SK-N-SH (cell line): Measurements from ENCODE around the gene PNKD. TPM values are rescaled to one million over a fixed set of nuclear protein-coding genes. Genes with fewer than 3 reads are reported as not detected.

ENCODE experiments used
- CTCF ChIA-PET: fragments of 300-600, 350-600 bp; formaldehyde crosslinking; extraction: SDS; loops from one replicate; lab custom pipeline; 2021; lab: Yijun Ruan, JAX
- POLR2A ChIA-PET: fragments of 350-600 bp; sonication (Branson Sonifier 250); formaldehyde crosslinking; extraction: SDS; loops from one replicate; lab custom pipeline; 2020; ENCODE audit warnings: antibody characterized with exemption, inconsistent platforms; lab: Yijun Ruan, JAX
- DNase-seq: peaks from one replicate; pipeline ENCODE4 v3.0.0; 2012
- H2AFZ ChIP-seq: fragments of 200-600 bp; sonication (generic); 2 replicates; pipeline ENCODE4 v1.8.1; 2016; ENCODE audit warnings: antibody characterized with exemption, mild to moderate bottlenecking, low read depth
- H3F3A ChIP-seq: fragments of 200-600 bp; sonication (generic); replicated peaks from 2 replicates; pipeline ENCODE3; 2016; ENCODE audit warnings: antibody characterized with exemption, mild to moderate bottlenecking; ENCODE audit not compliant: insufficient read depth
- H3K27ac ChIP-seq, 2 experiments: fragments of 200-500 bp in 1 of 2; fragments of 200-600 bp in 1 of 2; sonication (Bioruptor generic) in 1 of 2; sonication (generic), shearing (Covaris generic) in 1 of 2; 2 replicates each; pipeline versions ENCODE4 v1.5.1 to v1.6.1; 2014 to 2016; ENCODE audit warnings: low read depth in 2 of 2, inconsistent platforms in 1 of 2, low read length in 1 of 2, mild to moderate bottlenecking in 1 of 2, mixed read lengths in 1 of 2
- H3K27me3 ChIP-seq: fragments of 200-600 bp; sonication (generic), shearing (Covaris generic); 2 replicates; pipeline ENCODE4 v1.6.1; 2016; ENCODE audit warnings: mixed run types; ENCODE audit not compliant: insufficient read depth
- H3K36me3 ChIP-seq, 2 experiments: fragments of 200-500 bp in 1 of 2; fragments of 200-600 bp in 1 of 2; sonication (Bioruptor generic) in 1 of 2; sonication (generic) in 1 of 2; replicated peaks in 1 of 2; 2 replicates each; pipeline versions ENCODE3 to v1.5.1; 2014 to 2016; ENCODE audit warnings: low read length in 1 of 2, mild to moderate bottlenecking in 1 of 2; ENCODE audit not compliant: insufficient read depth in 2 of 2, control insufficient read depth in 1 of 2
- H3K4me1 ChIP-seq, 2 experiments: fragments of 200-500 bp in 1 of 2; fragments of 200-600 bp in 1 of 2; sonication (Bioruptor generic) in 1 of 2; sonication (generic), shearing (Covaris generic) in 1 of 2; 2 replicates each; pipeline versions ENCODE4 v1.5.1 to v1.6.1; 2014 to 2016; ENCODE audit warnings: low read depth in 1 of 2, low read length in 1 of 2, mixed run types in 1 of 2; ENCODE audit not compliant: insufficient read depth in 2 of 2, control insufficient read depth in 1 of 2
- H3K4me2 ChIP-seq: fragments of 200-600 bp; sonication (generic), shearing (Covaris generic); 2 replicates; pipeline ENCODE4 v1.6.1; 2017; ENCODE audit warnings: mixed run types
- H3K4me3 ChIP-seq, 2 experiments: fragments of 200-500 bp in 1 of 2; fragments of 200-600 bp in 1 of 2; sonication (Bioruptor generic) in 1 of 2; sonication (generic), shearing (Covaris generic) in 1 of 2; 2 replicates each; pipeline versions ENCODE4 v1.5.1 to v1.8.1; 2014 to 2016; ENCODE audit warnings: low read depth in 2 of 2, inconsistent platforms in 1 of 2, low read length in 1 of 2, mild to moderate bottlenecking in 1 of 2, mixed read lengths in 1 of 2, moderate library complexity in 1 of 2
- H3K79me2 ChIP-seq: fragments of 200-600 bp; sonication (generic); 2 replicates; pipeline ENCODE4 v1.8.1; 2017; ENCODE audit warnings: mild to moderate bottlenecking; ENCODE audit not compliant: insufficient read depth
- H3K9ac ChIP-seq: fragments of 200-600 bp; sonication (generic); 2 replicates; pipeline ENCODE4 v1.6.1; 2017; ENCODE audit warnings: mixed run types
- H3K9me2 ChIP-seq: fragments of 200-600 bp; sonication (generic); 2 replicates; pipeline ENCODE4 v1.6.1; 2017; ENCODE audit warnings: mixed run types
- H3K9me3 ChIP-seq: fragments of 200-600 bp; sonication (generic); 2 replicates; pipeline ENCODE4 v1.6.1; 2017; ENCODE audit warnings: mixed run types, mild to moderate bottlenecking, moderate library complexity
- H4K20me1 ChIP-seq: fragments of 200-600 bp; sonication (generic); 2 replicates; pipeline ENCODE4 v1.6.1; 2017; ENCODE audit warnings: mild to moderate bottlenecking, mixed run types; ENCODE audit not compliant: insufficient read depth
- CHD2 ChIP-seq: fragments of 150-350 bp; IDR thresholded peaks from 2 replicates; pipeline ENCODE4 v1.6.1; 2018; ENCODE audit warnings: low read length; ENCODE audit not compliant: partially characterized antibody
- EP300 ChIP-seq, 2 experiments: IDR thresholded peaks; 2 replicates each; pipeline versions ENCODE4 v1.4.0 to v1.6.1; 2012; ENCODE audit warnings: borderline replicate concordance in 1 of 2, low read depth in 1 of 2, low read length in 1 of 2
- EZH2phosphoT487 ChIP-seq: fragments of 200-600 bp; sonication (generic); IDR thresholded peaks from 2 replicates; pipeline ENCODE4 v1.6.1; 2017; ENCODE audit warnings: low read depth, mixed run types, mild to moderate bottlenecking, antibody characterized with exemption, moderate library complexity, borderline replicate concordance
- FOXJ3 ChIP-seq: sonication (generic); formaldehyde crosslinking; IDR thresholded peaks from 2 replicates; pipeline ENCODE4 v1.5.1; 2020; ENCODE audit warnings: mild to moderate bottlenecking, missing genetic modification reagents
- GABPA ChIP-seq: IDR thresholded peaks from 2 replicates; pipeline ENCODE4 v1.4.0; 2012; ENCODE audit warnings: low read depth, mild to moderate bottlenecking
- GATA2 ChIP-seq: sonication (generic); formaldehyde crosslinking; IDR thresholded peaks from 2 replicates; pipeline ENCODE4 v1.5.0; 2020; ENCODE audit warnings: mild to moderate bottlenecking, missing genetic modification reagents
- MXI1 ChIP-seq: IDR thresholded peaks from 2 replicates; pipeline ENCODE4 v1.6.1; 2012; ENCODE audit warnings: mild to moderate bottlenecking, low read depth, low read length, improper control_type of control experiment
- NFIC ChIP-seq: IDR thresholded peaks from 2 replicates; pipeline ENCODE4 v1.4.0; 2012; ENCODE audit warnings: borderline replicate concordance
- NRF1 ChIP-seq: IDR thresholded peaks from 2 replicates; pipeline ENCODE4 v1.6.1; 2012; ENCODE audit warnings: low read depth, mild to moderate bottlenecking, low read length
- POLR2AphosphoS5 ChIP-seq: IDR thresholded peaks from 2 replicates; pipeline ENCODE4 v1.6.1; 2012; ENCODE audit warnings: low read depth, low read length
- RAD21 ChIP-seq: IDR thresholded peaks from 2 replicates; pipeline ENCODE4 v1.6.1; 2012; ENCODE audit warnings: mild to moderate bottlenecking, low read length
- RCOR1 ChIP-seq: fragments of 150-350 bp; IDR thresholded peaks from 2 replicates; pipeline ENCODE4 v1.6.1; 2017; ENCODE audit warnings: antibody characterized with exemption, low read length
- RFX5 ChIP-seq: IDR thresholded peaks from 2 replicates; pipeline ENCODE4 v1.6.1; 2012; ENCODE audit warnings: mild to moderate bottlenecking, improper control_type of control experiment, low read length
- SIN3A ChIP-seq: IDR thresholded peaks from 2 replicates; pipeline ENCODE4 v1.6.1; 2012; ENCODE audit warnings: low read depth, mild to moderate bottlenecking, low read length, moderate library complexity, borderline replicate concordance
- SMC3 ChIP-seq: IDR thresholded peaks from 2 replicates; pipeline ENCODE4 v1.6.1; 2012; ENCODE audit warnings: low read depth, low read length, improper control_type of control experiment
- TAF1 ChIP-seq: IDR thresholded peaks from 2 replicates; pipeline ENCODE4 v1.6.1; 2012; ENCODE audit warnings: low read depth, mild to moderate bottlenecking, low read length, moderate library complexity, borderline replicate concordance
- WGBS: methylation state at CpG from one replicate; pipeline ENCODE4 v1.1.6; 2017; ENCODE audit warnings: low lambda C conversion rate; 5-methylcytosine and 5-hydroxymethylcytosine counted together
- polyA plus RNA-seq, 3 experiments: library from polyadenylated mRNA; depleted of rRNA; stranded (reverse); fragments of >200 nt; gene quantifications; 2 replicates each; pipeline ENCODE4 v1.2.3, GENCODE V29; 2012
- TF ChIP-seq, protein P1 (sequence below): fragments of 150-350 bp; IDR thresholded peaks from 2 replicates; pipeline ENCODE4 v1.6.1; 2016; ENCODE audit warnings: mild to moderate bottlenecking, low read depth, low read length
- TF ChIP-seq, protein P2 (sequence below): fragments of 150-350 bp; IDR thresholded peaks from 2 replicates; pipeline ENCODE4 v1.6.1; 2017; ENCODE audit warnings: antibody characterized with exemption, low read length, low read depth, borderline replicate concordance
- TF ChIP-seq, protein P3 (sequence below): IDR thresholded peaks from 2 replicates; pipeline ENCODE4; 2012
- TF ChIP-seq, protein P4 (sequence below): fragments of 200-600 bp; sonication (generic); IDR thresholded peaks from 2 replicates; pipeline ENCODE4 v1.6.1; 2017; ENCODE audit warnings: antibody characterized with exemption, mild to moderate bottlenecking, moderate library complexity

Gene PNKD
- polyA plus RNA-seq, 1 of the 3 experiments (the other 2 are of a cell fraction), result 101 TPM

DNA sequence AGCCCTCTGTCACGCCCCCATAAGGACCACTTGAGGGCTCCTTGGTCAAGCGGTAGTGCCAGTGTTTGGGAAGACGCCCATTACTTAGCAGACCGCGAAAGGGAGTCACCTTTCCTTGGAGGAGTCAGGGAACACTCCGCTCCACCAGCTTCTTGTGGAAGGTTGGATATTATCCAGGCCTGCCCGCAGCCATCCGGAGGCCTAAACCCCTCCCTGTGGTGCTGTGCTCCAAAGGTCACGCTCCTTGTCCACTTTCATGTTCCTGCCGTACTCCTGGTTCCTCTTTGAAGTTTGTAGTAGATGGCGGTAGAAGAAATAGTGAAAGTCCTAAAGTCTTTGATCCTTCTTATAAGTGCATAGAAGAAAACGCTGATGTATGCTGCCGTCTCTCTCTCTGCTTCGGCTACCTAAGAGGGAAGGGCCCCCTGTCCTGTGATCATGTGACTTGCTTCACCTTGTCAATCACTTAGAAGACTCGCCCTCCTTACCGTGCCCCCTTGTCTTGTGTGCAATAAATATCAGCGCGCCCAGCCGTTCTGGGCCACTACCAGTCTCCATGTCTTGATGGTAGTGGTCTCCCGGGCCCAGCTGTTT, 84.6 kb downstream of the PNKD start:
- Histone ChIP-seq H3F3A (no peaks in the 10 kb centered on the region), H3K4me2 (no peak overlapping the region), H3K4me1 (peaks cover 0 to 4% of the 10 kb centered on the region in 2 experiments; a peak in 1 of 4 replicates), H3K79me2 (no peaks in the 10 kb centered on the region), H4K20me1 (no peaks in the 10 kb centered on the region), H3K9ac (no peak overlapping the region), H2AFZ (no peak overlapping the region), H3K9me2 (no peaks in the 10 kb centered on the region), H3K27ac (no peak overlapping the region), H3K27me3 (no peaks in the 10 kb centered on the region), H3K36me3 (no peaks in the 10 kb centered on the region), H3K4me3 (no peak overlapping the region), H3K9me3 (no peaks in the 10 kb centered on the region)
- ChIA-PET POLR2A (no interaction called here), CTCF (interaction anchor here (1.6 to 7.4 kb wide), 4 partner anchors 53 to 169 kb away, joined by 3 to 52 read pairs (median 20); partner anchors contain the start of genes AAMP and PNKD)
- 86% methylated on average over 20 of the region's 20 CpGs for WGBS
- DNase-seq, result no peak
- TF ChIP-seq, protein P1, sequence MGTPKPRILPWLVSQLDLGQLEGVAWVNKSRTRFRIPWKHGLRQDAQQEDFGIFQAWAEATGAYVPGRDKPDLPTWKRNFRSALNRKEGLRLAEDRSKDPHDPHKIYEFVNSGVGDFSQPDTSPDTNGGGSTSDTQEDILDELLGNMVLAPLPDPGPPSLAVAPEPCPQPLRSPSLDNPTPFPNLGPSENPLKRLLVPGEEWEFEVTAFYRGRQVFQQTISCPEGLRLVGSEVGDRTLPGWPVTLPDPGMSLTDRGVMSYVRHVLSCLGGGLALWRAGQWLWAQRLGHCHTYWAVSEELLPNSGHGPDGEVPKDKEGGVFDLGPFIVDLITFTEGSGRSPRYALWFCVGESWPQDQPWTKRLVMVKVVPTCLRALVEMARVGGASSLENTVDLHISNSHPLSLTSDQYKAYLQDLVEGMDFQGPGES, result no peak
- TF ChIP-seq MXI1 (no peak), GATA2 (no peak), POLR2AphosphoS5 (no peak), RFX5 (no peak), SIN3A (no peak), NFIC (no peak), TAF1 (no peak), GABPA (no peak), SMC3 (no peak), RCOR1 (no peak), CHD2 (no peak), EP300 (IDR thresholded peaks at IDR 0.05; ENCODE audit: borderline replicate concordance in 1 of 2, low read depth in 1 of 2, low read length in 1 of 2) (no peak), FOXJ3 (no peak), RAD21 (no peak), EZH2phosphoT487 (no peak), NRF1 (no peak)
- TF ChIP-seq, protein P2, sequence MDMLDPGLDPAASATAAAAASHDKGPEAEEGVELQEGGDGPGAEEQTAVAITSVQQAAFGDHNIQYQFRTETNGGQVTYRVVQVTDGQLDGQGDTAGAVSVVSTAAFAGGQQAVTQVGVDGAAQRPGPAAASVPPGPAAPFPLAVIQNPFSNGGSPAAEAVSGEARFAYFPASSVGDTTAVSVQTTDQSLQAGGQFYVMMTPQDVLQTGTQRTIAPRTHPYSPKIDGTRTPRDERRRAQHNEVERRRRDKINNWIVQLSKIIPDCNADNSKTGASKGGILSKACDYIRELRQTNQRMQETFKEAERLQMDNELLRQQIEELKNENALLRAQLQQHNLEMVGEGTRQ, result no peak
- TF ChIP-seq, protein P3, sequence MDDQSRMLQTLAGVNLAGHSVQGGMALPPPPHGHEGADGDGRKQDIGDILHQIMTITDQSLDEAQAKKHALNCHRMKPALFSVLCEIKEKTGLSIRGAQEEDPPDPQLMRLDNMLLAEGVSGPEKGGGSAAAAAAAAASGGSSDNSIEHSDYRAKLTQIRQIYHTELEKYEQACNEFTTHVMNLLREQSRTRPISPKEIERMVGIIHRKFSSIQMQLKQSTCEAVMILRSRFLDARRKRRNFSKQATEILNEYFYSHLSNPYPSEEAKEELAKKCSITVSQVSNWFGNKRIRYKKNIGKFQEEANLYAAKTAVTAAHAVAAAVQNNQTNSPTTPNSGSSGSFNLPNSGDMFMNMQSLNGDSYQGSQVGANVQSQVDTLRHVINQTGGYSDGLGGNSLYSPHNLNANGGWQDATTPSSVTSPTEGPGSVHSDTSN, result no peak
- TF ChIP-seq, protein P4, sequence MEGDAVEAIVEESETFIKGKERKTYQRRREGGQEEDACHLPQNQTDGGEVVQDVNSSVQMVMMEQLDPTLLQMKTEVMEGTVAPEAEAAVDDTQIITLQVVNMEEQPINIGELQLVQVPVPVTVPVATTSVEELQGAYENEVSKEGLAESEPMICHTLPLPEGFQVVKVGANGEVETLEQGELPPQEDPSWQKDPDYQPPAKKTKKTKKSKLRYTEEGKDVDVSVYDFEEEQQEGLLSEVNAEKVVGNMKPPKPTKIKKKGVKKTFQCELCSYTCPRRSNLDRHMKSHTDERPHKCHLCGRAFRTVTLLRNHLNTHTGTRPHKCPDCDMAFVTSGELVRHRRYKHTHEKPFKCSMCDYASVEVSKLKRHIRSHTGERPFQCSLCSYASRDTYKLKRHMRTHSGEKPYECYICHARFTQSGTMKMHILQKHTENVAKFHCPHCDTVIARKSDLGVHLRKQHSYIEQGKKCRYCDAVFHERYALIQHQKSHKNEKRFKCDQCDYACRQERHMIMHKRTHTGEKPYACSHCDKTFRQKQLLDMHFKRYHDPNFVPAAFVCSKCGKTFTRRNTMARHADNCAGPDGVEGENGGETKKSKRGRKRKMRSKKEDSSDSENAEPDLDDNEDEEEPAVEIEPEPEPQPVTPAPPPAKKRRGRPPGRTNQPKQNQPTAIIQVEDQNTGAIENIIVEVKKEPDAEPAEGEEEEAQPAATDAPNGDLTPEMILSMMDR, result no peak
